Endometrium (tissue), 2 donors: ENCODE data around the gene SPCS3.
"Not testable (repeated sequence)": the region's sequence is repeated elsewhere in the genome, so short reads cannot be mapped to it uniquely, and the experiment has no call there.

Source experiments
- FAIRE-seq: peaks from 2 replicates; lab custom pipeline; 2012; peaks lifted over from hg19 to GRCh38; lab: Jason Lieb, UNC
- donor health status: control.
- donor health status: control.

Gene SPCS3

GRCh38 chr4:176306837-176307665 lies 12.7 kb upstream of the SPCS3 start:
- FAIRE-seq = no peak

GRCh38 chr4:176307666-176307930 lies 12.2 kb upstream of the SPCS3 start:
- no peak for FAIRE-seq

- FAIRE-seq = no peak
These were observed 11.3 kb upstream of the SPCS3 start for GRCh38 chr4:176308441-176308840.

- FAIRE-seq = no peak
These were observed 10.7 kb upstream of the SPCS3 start for GRCh38 chr4:176309046-176309445.

- no peak for FAIRE-seq
These were observed 10.0 kb upstream of the SPCS3 start for GRCh38 chr4:176309772-176310171.

GRCh38 chr4:176313596-176314336 lies 6.0 kb upstream of the SPCS3 start:
- no peak for FAIRE-seq

- no peak for FAIRE-seq
These were observed 539 bp upstream of the SPCS3 start for GRCh38 chr4:176319151-176319703.

- no peak for FAIRE-seq
These were observed 692 bp downstream of the SPCS3 start for GRCh38 chr4:176320340-176320975.

GRCh38 chr4:176320976-176321361 lies 1.2 kb downstream of the SPCS3 start:
- peak; percentile 4 for FAIRE-seq

- FAIRE-seq = no peak
These were observed 1.8 kb downstream of the SPCS3 start for GRCh38 chr4:176321589-176321988.

GRCh38 chr4:176323511-176324160 lies 3.9 kb downstream of the SPCS3 start:
- FAIRE-seq = no peak

GRCh38 chr4:176324876-176325275 lies 5.1 kb downstream of the SPCS3 start:
- not testable (repeated sequence) for FAIRE-seq

GRCh38 chr4:176333076-176333475 lies 13.3 kb downstream of the SPCS3 start:
- FAIRE-seq = no peak

GRCh38 chr4:176334066-176334465 lies 14.3 kb downstream of the SPCS3 start:
- FAIRE-seq = no peak

- no peak for FAIRE-seq
These were observed 15.7 kb downstream of the SPCS3 start for GRCh38 chr4:176335421-176335820.

- FAIRE-seq = no peak
These were observed 20.4 kb downstream of the SPCS3 start for GRCh38 chr4:176339936-176340761.

- peak; percentile 59 for FAIRE-seq
These were observed 21.3 kb downstream of the SPCS3 start for GRCh38 chr4:176340871-176341685.

- no peak for FAIRE-seq
These were observed 22.6 kb downstream of the SPCS3 start for GRCh38 chr4:176342384-176342783.

GRCh38 chr4:176343286-176343685 lies 23.5 kb downstream of the SPCS3 start:
- FAIRE-seq = no peak

- not testable (repeated sequence) for FAIRE-seq
These were observed 25.6 kb downstream of the SPCS3 start for GRCh38 chr4:176345346-176345745.

- not testable (repeated sequence) for FAIRE-seq
These were observed 27.1 kb downstream of the SPCS3 start for GRCh38 chr4:176346836-176347235.
